HG03565 (cell line): Measurements from ENCODE around the gene WASF2.
A peak's percentile ranks its signal among the peaks of the same experiment; 100 is the strongest.
"Not testable (repeated sequence)": the region's sequence is repeated elsewhere in the genome, so short reads cannot be mapped to it uniquely, and the experiment has no call there.

Experiments
- ATAC-seq: cut with Tn5 transposase; IDR thresholded peaks from one replicate; pipeline ENCODE4 v1.9.1; 2021; ENCODE audit warnings: mild to moderate bottlenecking, moderate library complexity; ENCODE audit not compliant: unreplicated experiment

WASF2 gene

GRCh38 chr1:27499142-27499541 is 9.2 kb upstream of the WASF2 start:
- ATAC-seq = no peak

- ATAC-seq = no peak
Measured at GRCh38 chr1:27496604-27497155, 6.7 kb upstream of the WASF2 start.

- no peak for ATAC-seq
Measured at GRCh38 chr1:27492796-27493195, 2.8 kb upstream of the WASF2 start.

- no peak for ATAC-seq
Measured at GRCh38 chr1:27491748-27492700, 2.1 kb upstream of the WASF2 start.

GRCh38 chr1:27489501-27489972 is 430 bp downstream of the WASF2 start:
- ATAC-seq = peak; percentile 6

- no peak for ATAC-seq
Measured at GRCh38 chr1:27487966-27488884, 1.7 kb downstream of the WASF2 start.

- ATAC-seq = no peak
Measured at GRCh38 chr1:27485363-27485762, 4.6 kb downstream of the WASF2 start.

- ATAC-seq = no peak
Measured at GRCh38 chr1:27483659-27484058, 6.3 kb downstream of the WASF2 start.

- no peak for ATAC-seq
Measured at GRCh38 chr1:27481994-27482620, 7.9 kb downstream of the WASF2 start.

GRCh38 chr1:27478098-27478497 is 11.9 kb downstream of the WASF2 start:
- no peak for ATAC-seq

GRCh38 chr1:27476237-27476636 is 13.7 kb downstream of the WASF2 start:
- ATAC-seq = no peak

GRCh38 chr1:27475720-27476119 is 14.2 kb downstream of the WASF2 start:
- no peak for ATAC-seq

GRCh38 chr1:27473755-27474154 is 16.2 kb downstream of the WASF2 start:
- ATAC-seq = no peak

- not testable (repeated sequence) for ATAC-seq
Measured at GRCh38 chr1:27472098-27472497, 17.9 kb downstream of the WASF2 start.

GRCh38 chr1:27471477-27471876 is 18.5 kb downstream of the WASF2 start:
- ATAC-seq = no peak

GRCh38 chr1:27469334-27469733 is 20.6 kb downstream of the WASF2 start:
- ATAC-seq = no peak

GRCh38 chr1:27468378-27468777 is 21.6 kb downstream of the WASF2 start:
- ATAC-seq = not testable (repeated sequence)

- no peak for ATAC-seq
Measured at GRCh38 chr1:27464926-27465647, 24.9 kb downstream of the WASF2 start.

- ATAC-seq = not testable (repeated sequence)
Measured at GRCh38 chr1:27463916-27464315, 26.1 kb downstream of the WASF2 start.

- ATAC-seq = not testable (repeated sequence)
Measured at GRCh38 chr1:27458521-27458920, 31.4 kb downstream of the WASF2 start.
